ENCODE results near the gene FMNL2.

The FMNL2 gene

GRCh38 chr2:152623076-152623740 lies 288.2 kb downstream of the FMNL2 start:
- H3K4me1 ChIP-seq (ENCODE audit: insufficient read depth, low read length), result no peaks in the 10 kb centered on the region
- H2AFZ ChIP-seq (ENCODE audit: low read depth, low read length), result no peak overlapping the region
- no peak overlapping the region for H3K4me3 ChIP-seq (ENCODE audit: low read depth in 1 of 2, low read length in 2 of 2)
- no peaks in the 10 kb centered on the region for H3K9me3 ChIP-seq (ENCODE audit: insufficient read depth, low read length, severe bottlenecking)
- TF ChIP-seq EZH2 (IDR thresholded peaks at IDR 0.05; ENCODE audit: borderline replicate concordance, low read depth, low read length, severe bottlenecking), result no peak
- TF ChIP-seq, protein P1, sequence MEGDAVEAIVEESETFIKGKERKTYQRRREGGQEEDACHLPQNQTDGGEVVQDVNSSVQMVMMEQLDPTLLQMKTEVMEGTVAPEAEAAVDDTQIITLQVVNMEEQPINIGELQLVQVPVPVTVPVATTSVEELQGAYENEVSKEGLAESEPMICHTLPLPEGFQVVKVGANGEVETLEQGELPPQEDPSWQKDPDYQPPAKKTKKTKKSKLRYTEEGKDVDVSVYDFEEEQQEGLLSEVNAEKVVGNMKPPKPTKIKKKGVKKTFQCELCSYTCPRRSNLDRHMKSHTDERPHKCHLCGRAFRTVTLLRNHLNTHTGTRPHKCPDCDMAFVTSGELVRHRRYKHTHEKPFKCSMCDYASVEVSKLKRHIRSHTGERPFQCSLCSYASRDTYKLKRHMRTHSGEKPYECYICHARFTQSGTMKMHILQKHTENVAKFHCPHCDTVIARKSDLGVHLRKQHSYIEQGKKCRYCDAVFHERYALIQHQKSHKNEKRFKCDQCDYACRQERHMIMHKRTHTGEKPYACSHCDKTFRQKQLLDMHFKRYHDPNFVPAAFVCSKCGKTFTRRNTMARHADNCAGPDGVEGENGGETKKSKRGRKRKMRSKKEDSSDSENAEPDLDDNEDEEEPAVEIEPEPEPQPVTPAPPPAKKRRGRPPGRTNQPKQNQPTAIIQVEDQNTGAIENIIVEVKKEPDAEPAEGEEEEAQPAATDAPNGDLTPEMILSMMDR (IDR thresholded peaks at IDR 0.05; ENCODE audit: borderline replicate concordance, extremely low read depth, low read length, poor library complexity, severe bottlenecking), result no peak
- no peaks in the 10 kb centered on the region for H4K20me1 ChIP-seq (ENCODE audit: insufficient read depth, low read length)
- no peak for ATAC-seq (ENCODE audit: insufficient read depth, low read depth)
- no peaks in the 10 kb centered on the region for H3K36me3 ChIP-seq (ENCODE audit: insufficient read depth, low read length)
- H3K79me2 ChIP-seq (ENCODE audit: insufficient read depth, low read length), result no peaks in the 10 kb centered on the region
- DNase-seq, result no peak
- no peak overlapping the region for H3K4me2 ChIP-seq (ENCODE audit: insufficient read depth, low read length)
- no peak overlapping the region for H3K9ac ChIP-seq (ENCODE audit: low read depth, low read length)
- H3K27ac ChIP-seq (ENCODE audit: low read length), result no peak overlapping the region
- H3K27me3 ChIP-seq (ENCODE audit: insufficient read depth, low read length, poor library complexity), result no peaks in the 10 kb centered on the region

DNA sequence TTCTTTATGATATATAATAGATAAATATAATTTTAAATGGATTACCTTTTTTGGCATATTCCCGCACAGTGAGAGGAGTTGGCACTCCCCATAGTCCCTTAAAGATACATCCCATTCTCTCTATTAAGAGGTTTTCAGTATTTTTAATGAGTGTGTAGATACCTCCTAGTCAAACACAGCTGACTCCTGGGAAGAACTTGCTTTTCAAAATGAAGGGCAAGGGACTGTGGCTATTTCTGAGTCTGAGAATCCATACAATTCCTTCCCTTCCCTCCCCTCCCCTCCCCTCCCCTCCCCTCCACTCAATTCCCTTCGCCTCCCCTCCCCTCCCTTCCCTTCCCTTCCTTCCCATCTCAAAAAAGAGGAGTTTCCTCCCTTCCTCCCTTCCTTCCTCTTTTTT lies 288.8 kb downstream of the FMNL2 start:
- no peaks in the 10 kb centered on the region for H3K4me1 ChIP-seq (ENCODE audit: insufficient read depth, low read length)
- H3K9me3 ChIP-seq (ENCODE audit: insufficient read depth, low read length, severe bottlenecking), result no peaks in the 10 kb centered on the region
- no peaks in the 10 kb centered on the region for H3K79me2 ChIP-seq (ENCODE audit: insufficient read depth, low read length)
- H3K27ac ChIP-seq (ENCODE audit: low read length), result no peak overlapping the region
- DNase-seq, result no peak
- no peak overlapping the region for H3K9ac ChIP-seq (ENCODE audit: low read depth, low read length)
- H3K4me3 ChIP-seq (ENCODE audit: low read depth in 1 of 2, low read length in 2 of 2), result no peak overlapping the region
- H3K4me2 ChIP-seq (ENCODE audit: insufficient read depth, low read length), result no peak overlapping the region
- no peak for ATAC-seq (ENCODE audit: insufficient read depth, low read depth)
- no peak overlapping the region for H2AFZ ChIP-seq (ENCODE audit: low read depth, low read length)
- TF ChIP-seq EZH2 (IDR thresholded peaks at IDR 0.05; ENCODE audit: borderline replicate concordance, low read depth, low read length, severe bottlenecking), result no peak
- TF ChIP-seq, protein P1 (IDR thresholded peaks at IDR 0.05; ENCODE audit: borderline replicate concordance, extremely low read depth, low read length, poor library complexity, severe bottlenecking), result no peak
- H4K20me1 ChIP-seq (ENCODE audit: insufficient read depth, low read length), result no peaks in the 10 kb centered on the region
- no peaks in the 10 kb centered on the region for H3K27me3 ChIP-seq (ENCODE audit: insufficient read depth, low read length, poor library complexity)
- no peaks in the 10 kb centered on the region for H3K36me3 ChIP-seq (ENCODE audit: insufficient read depth, low read length)

DNA sequence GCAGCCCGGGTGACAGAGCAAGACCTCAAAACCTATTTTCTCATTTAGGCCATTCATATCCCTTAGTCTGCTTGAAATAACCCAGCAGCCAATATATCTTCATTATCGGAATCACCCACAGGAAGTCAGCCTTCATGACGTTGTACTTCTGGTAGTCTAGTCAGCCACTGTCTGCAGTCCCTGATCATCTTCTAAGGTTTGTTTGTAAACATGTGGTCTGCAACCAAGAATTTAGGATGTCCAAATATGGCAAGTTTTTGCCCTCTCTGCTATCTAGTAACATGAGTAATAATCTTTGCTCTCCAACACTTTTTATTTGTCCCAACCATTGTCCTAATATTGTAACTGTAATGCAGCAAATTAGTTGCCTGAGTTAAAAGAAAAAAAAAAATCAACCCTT lies 289.8 kb downstream of the FMNL2 start:
- DNase-seq (no peak), ATAC-seq (ENCODE audit: insufficient read depth, low read depth) (no peak)
- no peak overlapping the region for H3K4me2 ChIP-seq (ENCODE audit: insufficient read depth, low read length)
- no peaks in the 10 kb centered on the region for H3K36me3 ChIP-seq (ENCODE audit: insufficient read depth, low read length)
- H4K20me1 ChIP-seq (ENCODE audit: insufficient read depth, low read length), result no peaks in the 10 kb centered on the region
- H3K9ac ChIP-seq (ENCODE audit: low read depth, low read length), result no peak overlapping the region
- H3K27ac ChIP-seq (ENCODE audit: low read length), result no peak overlapping the region
- no peaks in the 10 kb centered on the region for H3K79me2 ChIP-seq (ENCODE audit: insufficient read depth, low read length)
- H3K4me1 ChIP-seq (ENCODE audit: insufficient read depth, low read length), result no peaks in the 10 kb centered on the region
- no peaks in the 10 kb centered on the region for H3K9me3 ChIP-seq (ENCODE audit: insufficient read depth, low read length, severe bottlenecking)
- peaks cover 3% of the 10 kb centered on the region for H3K27me3 ChIP-seq (ENCODE audit: insufficient read depth, low read length, poor library complexity)
- H3K4me3 ChIP-seq (ENCODE audit: low read depth in 1 of 2, low read length in 2 of 2), result no peak overlapping the region
- no peak overlapping the region for H2AFZ ChIP-seq (ENCODE audit: low read depth, low read length)
- TF ChIP-seq EZH2 (IDR thresholded peaks at IDR 0.05; ENCODE audit: borderline replicate concordance, low read depth, low read length, severe bottlenecking), result no peak
- TF ChIP-seq, protein P1 (IDR thresholded peaks at IDR 0.05; ENCODE audit: borderline replicate concordance, extremely low read depth, low read length, poor library complexity, severe bottlenecking), result no peak
